ENCODE data around the gene MAP3K5.
"Not testable (repeated sequence)": the region's sequence is repeated elsewhere in the genome, so short reads cannot be mapped to it uniquely, and the experiment has no call there.

The MAP3K5 gene

DNA sequence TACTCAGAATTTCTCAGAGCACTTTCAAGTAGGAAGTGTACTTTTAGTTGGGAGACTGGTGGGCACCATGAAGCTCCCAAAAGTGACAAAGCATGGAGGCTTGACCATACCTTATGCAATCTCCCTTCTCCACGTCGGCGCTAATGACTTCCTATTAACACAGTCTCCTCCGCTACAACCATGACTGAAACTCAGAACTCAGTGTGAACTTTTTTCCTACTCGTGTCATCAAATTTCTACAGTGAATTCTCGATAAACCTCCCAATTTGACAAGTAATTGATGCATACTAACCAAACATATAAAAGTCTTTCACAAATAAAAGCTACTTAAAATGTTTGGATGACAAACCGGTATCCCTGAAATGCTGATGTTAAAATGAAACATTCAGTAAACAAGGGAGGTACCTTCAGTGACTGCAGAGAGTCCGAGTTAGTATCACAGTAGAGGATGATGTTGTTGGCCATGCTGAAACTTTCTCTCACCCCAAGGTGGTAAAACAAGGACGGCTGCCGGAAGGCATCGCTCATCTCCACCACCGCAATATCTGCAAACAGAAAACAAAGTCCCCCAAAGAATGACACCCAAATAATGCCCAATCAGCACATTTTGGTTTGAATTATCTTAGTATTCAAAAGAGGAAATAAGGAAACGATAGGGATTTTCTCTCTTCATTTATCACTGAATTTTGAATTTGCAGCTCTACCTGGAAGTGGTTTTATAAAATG lies 72.1 kb downstream of the MAP3K5 start:
- no peak for DNase-seq (ENCODE audit: low spot score)

DNA sequence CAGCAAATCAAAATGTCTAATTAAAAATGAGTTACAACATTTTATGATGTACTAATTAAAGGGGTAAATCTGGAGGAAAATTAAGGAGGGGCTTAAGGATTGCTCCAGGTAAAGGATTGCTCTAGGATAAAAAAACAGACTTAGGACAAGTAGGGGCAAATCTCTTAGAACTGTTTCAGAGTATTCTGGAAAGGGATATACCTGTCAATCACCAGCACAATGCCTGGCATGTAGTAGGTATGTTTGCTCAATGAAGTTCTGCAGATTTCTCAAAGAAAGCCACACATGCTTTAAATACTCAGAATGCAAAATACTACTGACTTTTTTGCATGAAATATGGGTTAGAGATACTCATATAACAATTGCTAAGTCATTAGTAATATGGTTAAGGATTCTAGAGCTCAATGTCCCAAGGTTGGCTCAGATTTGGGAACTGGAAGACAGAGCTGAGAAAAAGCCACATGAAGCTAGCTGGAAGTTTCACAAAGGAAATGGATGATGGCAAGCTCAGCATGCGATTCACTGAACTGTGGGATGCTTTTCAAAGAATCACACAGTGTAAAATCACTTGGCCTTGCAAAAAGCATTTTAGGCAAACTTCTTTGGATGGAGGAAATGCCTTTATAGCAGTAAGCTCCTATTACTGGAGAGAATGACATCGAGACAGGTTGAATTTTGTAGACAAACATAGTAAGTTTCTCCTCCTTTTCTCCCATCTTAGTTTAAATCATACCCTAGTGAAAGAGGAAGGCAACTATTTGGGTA lies 72.8 kb downstream of the MAP3K5 start:
- DNase-seq (ENCODE audit: low spot score), result no peak

DNA sequence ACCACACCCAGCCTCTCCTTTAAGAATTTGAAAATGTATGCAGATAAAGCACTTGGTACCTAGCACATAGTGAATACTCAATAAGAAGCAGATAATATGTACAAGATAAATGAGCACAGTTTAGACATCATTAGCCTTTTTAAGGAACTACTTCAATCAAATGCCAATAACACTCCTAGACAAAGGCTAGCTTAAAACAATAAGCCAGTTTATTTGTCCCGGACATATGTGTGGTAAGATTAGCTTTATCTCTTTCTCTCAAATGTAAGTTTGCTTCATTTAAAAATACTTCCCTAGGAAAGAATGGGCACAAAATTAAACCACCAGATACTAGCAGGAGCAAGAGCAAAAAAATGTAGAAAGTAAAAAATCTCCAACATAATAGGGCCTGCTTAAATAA lies 73.8 kb downstream of the MAP3K5 start:
- no peak for DNase-seq (ENCODE audit: low spot score)

DNA sequence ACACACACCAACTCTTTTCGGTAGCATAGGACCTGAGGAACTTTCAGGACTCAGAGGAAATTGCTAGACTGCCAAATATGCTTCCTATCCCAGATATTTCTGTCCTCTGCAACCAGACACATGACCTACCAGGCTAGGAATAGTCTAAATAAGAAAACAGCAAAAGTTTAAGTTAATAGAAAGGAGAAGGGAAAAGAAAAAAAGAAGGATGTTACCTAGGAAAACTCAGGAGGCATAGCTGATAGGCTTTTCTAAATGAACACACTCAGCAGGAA lies 74.6 kb downstream of the MAP3K5 start:
- DNase-seq (ENCODE audit: low spot score), result no peak

DNA sequence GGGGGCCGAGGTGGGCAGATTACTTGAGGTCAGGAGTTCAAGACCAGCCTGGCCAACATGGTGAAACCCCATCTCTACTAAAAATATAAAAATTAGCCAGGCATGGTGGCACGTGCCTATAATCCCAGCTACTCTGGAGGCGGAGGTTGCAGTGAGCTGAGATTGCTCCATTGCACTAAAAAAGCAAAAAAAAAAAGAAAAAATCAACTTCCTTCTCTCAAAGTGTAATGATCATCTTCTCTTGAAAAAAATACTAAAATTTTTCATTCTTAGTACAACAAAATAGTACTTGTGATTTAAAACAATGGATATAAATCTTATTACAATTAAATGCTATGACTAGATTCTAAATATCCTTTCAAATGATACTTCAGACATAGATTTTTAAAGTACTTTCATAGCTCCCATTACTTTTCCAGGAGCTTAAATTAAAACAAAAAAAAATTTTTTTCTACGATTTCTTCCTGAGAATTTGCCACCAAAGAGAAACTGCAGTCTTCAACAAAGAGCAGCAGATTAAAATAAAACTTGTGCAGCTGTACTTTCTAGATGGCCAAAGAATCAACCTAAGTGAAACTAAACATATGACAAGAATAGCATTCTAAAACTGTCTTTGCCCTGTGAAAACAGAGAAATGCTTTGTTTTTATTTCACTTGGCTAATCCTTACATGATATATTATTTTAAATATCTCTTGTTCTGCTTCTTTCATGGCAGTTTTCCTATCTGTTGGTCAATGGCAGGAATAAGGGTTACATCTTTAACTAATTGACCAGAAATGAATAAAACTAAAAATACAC lies 75.2 kb downstream of the MAP3K5 start:
- no peak for DNase-seq (ENCODE audit: low spot score)

DNA sequence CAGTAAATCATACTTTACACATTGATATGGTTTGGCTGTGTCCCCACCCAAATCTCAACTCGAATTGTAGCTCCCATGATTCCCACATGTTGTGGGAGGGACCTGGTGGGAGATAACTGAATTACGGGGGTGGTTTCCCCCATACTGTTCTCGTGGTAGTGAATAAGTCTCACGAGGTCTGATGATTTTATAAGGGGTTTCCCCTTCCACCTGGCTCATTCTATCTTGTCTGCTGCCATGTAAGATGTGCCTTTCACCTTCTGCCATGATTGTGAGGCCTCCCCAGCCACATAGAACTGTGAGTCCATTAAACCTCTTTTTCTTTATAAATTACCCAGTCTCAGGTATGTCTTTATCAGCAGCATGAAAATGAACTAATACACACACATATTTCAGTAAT lies 79.6 kb downstream of the MAP3K5 start:
- not testable (repeated sequence) for DNase-seq (ENCODE audit: low spot score)

DNA sequence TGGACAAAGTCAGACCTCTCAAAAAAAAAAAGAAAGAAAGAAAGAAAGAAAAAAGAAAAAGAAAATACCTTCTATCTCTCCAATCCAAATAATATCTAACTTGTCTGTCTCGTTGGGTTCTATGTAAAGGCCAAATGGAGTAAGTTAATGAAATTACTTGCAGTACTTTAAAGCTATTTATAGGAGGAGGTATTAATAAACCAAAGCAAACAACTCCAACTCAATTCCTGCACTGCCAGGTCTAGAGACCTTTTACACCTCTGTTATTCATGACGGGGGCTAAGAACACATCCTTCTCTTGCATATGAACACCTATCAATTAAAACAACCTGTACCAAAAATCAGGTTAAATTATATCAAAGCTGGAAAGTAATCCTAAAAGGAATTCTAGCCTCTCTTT lies 80.6 kb downstream of the MAP3K5 start:
- no peak for DNase-seq (ENCODE audit: low spot score)

DNA sequence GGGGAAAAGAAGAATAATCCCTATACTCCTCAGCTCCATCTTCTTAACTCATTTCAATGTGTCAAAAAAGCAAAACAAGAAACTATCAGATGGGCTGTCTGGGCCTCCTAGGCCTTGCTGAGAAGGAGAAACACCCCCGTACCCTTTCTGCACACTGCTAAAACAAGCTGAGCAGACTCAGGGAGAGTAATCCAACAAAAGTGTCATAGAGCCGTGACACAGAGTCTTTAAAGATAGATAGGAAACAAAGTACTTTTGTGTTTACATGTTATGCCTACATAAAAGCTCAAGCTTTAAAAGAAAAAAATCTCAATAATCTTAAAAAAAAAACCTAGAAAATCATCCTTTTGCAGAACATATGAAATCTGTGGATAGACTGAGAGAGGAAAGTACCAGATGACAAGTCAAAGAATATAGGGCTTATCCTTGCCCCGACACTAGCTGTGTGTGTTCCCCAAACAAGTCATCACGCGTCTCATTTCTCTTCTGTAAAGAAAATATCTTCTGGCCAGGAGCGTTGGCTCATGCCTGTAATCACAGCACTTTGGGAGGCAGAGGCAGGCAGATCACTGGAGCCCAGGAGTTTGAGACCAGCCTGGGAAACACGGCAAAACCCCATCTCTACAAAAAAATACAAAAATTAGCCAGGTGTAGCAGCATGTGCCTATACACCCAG lies 81.3 kb downstream of the MAP3K5 start:
- no peak for DNase-seq (ENCODE audit: low spot score)

DNA sequence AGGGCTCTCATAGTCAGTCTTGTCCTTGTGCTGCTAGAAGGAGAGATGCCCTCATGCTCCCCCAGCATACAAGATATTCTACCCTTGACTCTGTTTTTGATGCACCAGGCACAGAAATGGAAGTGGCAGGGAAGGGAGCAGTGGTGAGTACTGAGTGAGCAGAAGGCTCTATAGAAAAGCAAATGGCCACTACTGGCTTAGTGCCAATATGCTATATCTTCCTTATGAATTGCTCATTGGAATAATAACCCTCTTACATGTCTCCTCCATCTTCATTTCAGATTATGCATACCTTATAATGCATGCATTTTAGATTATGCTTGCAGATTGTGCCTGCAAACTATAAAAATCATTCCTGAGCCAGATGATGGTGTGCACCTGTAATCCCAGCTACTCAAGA lies 82.8 kb downstream of the MAP3K5 start:
- DNase-seq (ENCODE audit: low spot score), result no peak

DNA sequence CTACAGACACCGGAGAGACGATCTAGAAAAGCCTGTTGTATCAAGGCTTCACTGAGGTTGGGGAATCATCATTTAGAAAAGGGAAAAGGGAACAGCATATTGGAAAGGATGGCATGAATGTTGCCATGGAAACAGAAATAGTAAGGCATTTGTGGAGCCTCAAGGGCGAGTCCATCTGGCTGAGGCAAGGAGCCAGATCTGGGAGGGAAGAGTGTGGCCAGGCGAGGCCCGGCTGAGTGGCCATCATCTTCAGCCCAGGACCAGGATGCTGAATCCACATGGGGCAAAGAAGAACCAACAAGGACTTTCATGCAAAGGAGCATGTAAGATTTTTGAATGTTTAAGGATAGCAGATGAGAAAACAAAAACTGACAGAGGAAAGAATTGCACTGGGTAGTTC lies 85.8 kb downstream of the MAP3K5 start:
- DNase-seq (ENCODE audit: low spot score), result no peak

DNA sequence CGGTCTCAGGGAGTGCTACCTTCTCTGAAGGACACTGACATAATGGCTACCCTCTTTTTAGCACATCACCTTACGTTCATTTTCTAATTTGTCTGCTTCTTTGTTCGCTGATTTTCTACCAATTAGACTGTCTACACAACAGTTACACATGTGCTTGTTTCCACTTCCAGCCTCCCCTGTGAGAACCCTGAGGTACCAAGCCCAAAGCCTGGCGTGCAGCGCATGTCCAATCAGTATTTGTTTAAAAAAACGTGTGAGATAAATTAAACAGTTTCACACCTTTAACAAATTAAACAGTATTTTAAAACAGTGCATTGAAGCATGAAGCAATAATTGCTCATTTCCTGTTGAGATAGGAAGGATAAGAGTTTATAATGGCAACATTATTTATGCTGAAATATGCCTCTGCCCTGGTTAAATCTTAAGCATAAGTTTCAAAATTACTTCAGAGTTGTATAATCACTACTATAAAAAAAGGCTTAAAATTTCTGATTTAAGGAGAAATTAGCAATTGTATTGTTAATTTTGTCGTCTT lies 88.9 kb downstream of the MAP3K5 start:
- no peak for DNase-seq (ENCODE audit: low spot score)

DNA sequence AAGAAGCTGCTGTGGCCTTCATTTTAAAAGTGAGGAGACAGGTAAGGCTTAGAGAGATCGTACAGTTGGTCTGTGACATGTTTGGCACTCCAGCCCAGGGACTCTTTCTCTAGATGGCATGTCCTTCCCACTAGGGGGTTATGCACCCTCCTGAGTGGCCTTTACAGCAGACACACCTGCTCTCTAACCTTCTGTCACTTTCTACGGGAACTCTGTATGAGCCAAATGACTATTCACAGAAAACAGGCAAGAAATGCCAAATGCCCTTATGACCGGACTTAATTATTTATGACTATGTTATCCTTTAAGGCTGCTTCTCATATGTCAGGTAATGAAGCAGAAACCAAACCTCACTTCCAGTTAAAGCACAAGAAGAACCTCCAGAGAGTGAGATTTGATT lies 91.2 kb downstream of the MAP3K5 start:
- DNase-seq (ENCODE audit: low spot score), result no peak

DNA sequence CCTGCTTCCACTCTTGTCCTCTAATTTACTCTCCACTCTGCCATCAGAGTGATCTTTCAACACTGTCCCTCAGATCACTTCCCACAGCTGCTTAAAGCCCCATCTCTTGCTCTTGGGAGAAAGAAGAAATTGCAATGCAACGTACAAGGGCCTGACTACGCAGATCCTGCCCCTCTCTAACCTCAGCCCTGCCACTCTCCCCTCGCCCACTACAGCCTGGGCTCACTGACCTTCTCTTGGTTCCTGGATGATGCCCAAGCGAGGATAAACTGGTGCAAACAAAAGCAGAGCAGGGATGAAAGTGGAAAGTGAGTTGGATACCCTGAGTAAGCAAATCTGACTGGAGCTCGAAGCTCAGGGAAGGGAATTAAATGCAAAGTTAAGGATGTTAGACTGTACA lies 92.9 kb downstream of the MAP3K5 start:
- no peak for DNase-seq (ENCODE audit: low spot score)

DNA sequence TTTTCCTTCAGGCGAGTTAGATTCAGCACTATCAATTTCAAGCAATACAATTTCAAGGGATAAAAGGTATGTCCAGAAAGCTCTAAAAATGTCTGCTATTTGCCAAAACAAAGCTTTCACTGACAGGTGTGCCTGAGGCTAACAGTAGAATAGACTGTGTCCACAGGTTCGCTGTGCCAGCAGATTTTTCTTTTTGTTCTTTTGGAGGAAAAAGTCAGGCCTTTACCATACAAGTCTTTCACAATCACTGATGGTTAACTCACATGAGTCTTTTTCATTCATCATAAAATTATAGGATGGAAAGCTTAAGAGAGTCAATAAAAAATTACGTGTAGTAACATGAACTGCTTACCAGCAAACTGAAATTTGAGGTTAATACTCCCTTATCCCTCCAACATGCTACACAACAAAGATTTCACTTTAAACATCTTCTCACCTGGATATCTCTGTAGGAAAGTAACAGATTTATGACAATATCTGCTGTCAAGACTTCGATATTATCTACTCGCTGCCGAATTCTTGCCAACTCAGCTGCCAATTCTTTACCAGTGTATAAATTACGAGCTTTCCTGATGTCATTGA lies 95.4 kb downstream of the MAP3K5 start:
- no peak for DNase-seq (ENCODE audit: low spot score)

DNA sequence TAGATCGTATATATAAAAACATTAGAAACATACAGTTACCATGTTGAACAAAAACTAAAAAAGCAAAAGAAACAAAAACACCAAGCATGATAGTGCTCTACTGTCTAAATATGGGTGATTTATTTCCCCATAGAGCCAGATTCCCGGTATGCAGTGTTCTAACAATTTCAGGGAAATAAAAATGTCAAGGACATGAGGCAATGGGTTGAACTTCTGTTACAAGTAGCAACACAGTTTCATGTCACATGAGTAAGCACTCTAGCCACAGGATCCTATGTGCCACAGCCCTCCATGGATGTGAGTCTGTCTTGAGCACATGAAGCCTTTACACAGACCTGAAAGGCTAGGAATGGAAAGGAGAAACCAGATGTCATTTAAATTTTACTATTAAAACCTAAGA lies 96.0 kb downstream of the MAP3K5 start:
- no peak for DNase-seq (ENCODE audit: low spot score)

DNA sequence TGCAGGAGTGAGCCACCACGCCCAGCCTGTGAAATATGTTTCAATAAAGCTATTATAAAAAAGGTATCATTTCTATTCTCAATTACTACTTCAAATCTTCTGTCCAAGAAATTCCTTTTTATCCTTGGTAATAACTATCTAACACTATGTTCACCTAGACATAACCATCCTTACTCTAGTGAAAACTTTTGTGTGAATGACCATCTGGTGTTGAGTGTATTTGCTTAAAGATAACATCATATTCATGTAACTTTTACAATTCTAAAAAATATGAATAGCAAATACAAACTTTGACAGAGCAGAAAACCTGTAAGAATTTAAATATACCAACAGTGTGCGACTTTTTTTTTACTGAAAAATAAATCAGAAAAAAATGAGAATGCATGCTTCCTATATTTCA lies 96.9 kb downstream of the MAP3K5 start:
- DNase-seq (ENCODE audit: low spot score), result no peak

DNA sequence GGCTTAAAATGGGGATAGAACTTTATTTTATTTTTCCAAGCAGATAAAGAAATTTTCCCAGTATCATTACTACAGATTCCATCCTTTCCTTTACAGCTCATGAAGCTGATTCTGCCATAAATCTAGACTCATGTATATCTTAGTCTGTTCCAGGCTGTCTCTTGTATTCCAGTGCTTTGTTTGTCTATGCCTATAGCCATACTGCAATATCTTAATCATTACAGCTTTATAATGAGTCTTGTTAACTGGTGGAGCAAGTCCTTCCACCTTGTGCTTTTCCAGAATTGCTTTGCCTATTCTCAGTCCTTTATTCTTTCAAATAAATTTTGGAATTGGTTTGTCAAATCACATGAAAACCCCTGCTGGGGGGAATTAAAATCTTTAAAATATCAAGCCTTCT lies 99.2 kb downstream of the MAP3K5 start:
- no peak for DNase-seq (ENCODE audit: low spot score)

DNA sequence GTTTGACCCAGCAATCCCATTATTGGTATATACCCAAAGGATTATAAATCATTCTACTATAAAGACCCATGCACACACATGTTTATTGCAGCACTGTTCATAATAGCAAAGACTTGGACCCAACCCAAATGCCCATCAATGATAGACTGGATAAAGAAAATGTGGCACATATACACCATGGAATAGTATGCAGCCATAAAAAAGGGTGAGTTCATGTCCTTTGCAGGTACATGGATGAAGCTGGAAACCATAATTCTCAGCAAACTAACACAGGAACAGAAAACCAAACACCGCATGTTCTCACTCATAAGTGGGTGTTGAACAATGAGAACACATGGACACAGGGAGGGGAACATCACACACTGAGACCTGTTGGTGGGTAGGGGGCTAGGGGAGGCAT lies 104.4 kb downstream of the MAP3K5 start:
- DNase-seq (ENCODE audit: low spot score), result not testable (repeated sequence)

DNA sequence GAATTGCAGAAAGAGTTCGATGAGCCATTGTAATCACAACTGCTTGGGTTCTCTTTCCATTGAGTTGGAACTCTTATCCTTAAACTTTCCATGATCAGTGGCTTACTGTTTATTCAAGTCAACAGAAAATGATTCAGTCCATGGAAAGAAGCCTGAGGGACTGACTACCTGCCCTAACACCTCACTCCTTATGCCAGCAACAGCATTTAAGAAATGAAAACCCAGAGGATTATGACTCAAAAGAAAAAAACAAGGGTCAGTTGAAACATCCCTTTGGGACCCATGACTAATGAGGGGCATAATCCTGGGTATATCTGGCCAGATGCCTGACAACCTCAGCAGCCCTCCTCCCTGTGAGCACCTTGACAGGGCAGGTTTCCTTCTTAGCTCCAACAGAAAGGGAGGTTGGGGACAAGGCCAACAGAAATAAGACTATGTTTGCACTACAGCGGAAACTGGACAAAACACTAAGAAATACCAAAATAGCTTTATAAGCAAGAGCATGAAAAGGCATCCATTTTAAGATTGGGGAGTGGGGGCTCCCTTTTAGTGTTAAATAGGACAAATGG lies 106.7 kb downstream of the MAP3K5 start:
- DNase-seq (ENCODE audit: low spot score), result no peak

DNA sequence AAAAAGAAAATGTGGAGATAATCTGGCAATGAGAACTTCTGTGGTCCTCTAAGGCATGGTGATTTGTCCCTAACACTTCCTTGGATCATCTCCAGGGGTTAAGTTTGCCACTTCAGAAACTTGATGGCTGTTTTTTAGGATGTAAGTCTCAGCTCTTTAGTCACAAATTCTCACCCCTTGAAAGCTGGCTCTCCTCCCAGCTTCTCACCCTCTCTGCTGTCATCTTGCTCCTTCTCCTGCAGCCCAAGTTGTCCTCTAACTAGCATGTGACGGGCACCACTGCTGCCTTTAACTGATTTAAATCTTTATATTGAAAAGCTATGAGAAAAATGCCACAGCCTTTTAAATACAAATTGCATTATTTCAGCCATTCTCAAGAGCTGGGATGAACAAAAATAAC lies 107.8 kb downstream of the MAP3K5 start:
- DNase-seq (ENCODE audit: low spot score), result no peak

DNA sequence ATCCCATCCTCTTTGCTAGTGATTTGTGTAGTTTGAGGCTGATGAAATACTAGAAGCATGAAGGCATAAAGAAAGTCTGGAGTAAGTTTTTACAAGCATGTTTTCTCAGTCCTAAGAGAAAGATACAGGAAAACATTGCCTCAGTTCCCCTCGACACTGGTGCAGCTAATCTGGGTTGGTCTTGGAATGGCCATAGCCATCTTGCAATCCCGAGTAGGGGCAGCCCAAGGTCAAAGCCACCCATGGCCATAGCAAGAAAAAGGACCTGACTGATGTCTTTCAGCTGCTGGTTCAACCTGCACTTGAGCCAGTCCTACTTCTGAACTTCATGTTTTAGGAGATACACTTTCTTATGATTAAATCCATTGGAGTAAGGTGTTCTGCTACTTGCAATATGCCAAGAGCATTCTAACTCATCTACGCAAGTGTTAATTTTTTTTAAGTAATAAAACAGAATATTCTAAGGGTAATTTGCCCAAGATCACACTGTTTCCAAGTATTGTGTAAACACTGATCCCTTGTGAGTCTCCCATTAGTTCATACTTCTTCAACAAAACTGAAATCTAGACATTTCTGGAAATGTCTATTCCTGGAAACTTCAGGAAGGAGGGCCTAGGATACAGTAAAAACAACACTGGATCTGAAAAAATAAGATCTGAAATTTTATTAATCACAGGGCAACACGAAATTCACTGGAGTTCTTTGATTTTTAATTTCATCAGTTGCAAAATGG lies 108.9 kb downstream of the MAP3K5 start:
- DNase-seq (ENCODE audit: low spot score), result no peak
